Fibroblast of mammary gland (primary cell): ENCODE results near the gene AFF2.

Experiments
- DNase-seq: peaks from one replicate; pipeline ENCODE4 v3.0.0-alpha.2; 2010; ENCODE audit warnings: low read depth
- H3K4me3 ChIP-seq: 2 replicates; pipeline ENCODE4 v1.5.1; 2011; ENCODE audit warnings: low read depth, mild to moderate bottlenecking, low read length, moderate library complexity; ENCODE audit not compliant: control insufficient read depth
- CTCF ChIP-seq: conservative IDR thresholded peaks from 2 replicates; pipeline ENCODE4 v1.5.1; 2011; ENCODE audit warnings: low read depth, low read length, inconsistent platforms; ENCODE audit not compliant: control insufficient read depth, insufficient read depth

The AFF2 gene

GRCh38 chrX:148507418-148507817 lies 7.0 kb downstream of the AFF2 start:
- TF ChIP-seq CTCF: no peak
- DNase-seq: no peak
- H3K4me3 ChIP-seq: no peak overlapping the region

- H3K4me3 ChIP-seq: no peak overlapping the region
- TF ChIP-seq CTCF: no peak
- no peak for DNase-seq
Observed at GRCh38 chrX:148512453-148512852, 12.0 kb downstream of the AFF2 start.

- no peak for TF ChIP-seq CTCF
Observed at GRCh38 chrX:148513661-148514060, 13.2 kb downstream of the AFF2 start.

GRCh38 chrX:148517176-148517575 lies 16.8 kb downstream of the AFF2 start:
- no peak overlapping the region for H3K4me3 ChIP-seq
- TF ChIP-seq CTCF: no peak
- DNase-seq: no peak

More at GRCh38 chrX:148513661-148514060, 13.2 kb downstream of the AFF2 start:
- no peak overlapping the region for H3K4me3 ChIP-seq
- no peak for DNase-seq

GRCh38 chrX:148522006-148522405 lies 21.6 kb downstream of the AFF2 start:
- no peak for TF ChIP-seq CTCF
- H3K4me3 ChIP-seq: no peak overlapping the region
- no peak for DNase-seq

GRCh38 chrX:148523303-148524080 lies 23.1 kb downstream of the AFF2 start:
- H3K4me3 ChIP-seq: no peak overlapping the region
- DNase-seq: no peak
- no peak for TF ChIP-seq CTCF

- no peak overlapping the region for H3K4me3 ChIP-seq
- peak; percentile 61 for TF ChIP-seq CTCF
- DNase-seq: peak; percentile 35
Observed at GRCh38 chrX:148530464-148531077, 30.2 kb downstream of the AFF2 start.
